PFSK-1 (cell line): Measurements from ENCODE around the gene MYL10.

Source experiments
- FOXP2 ChIP-seq: optimal IDR thresholded peaks from 2 replicates; pipeline ENCODE3; 2011; ENCODE audit warnings: borderline replicate concordance, control low read depth, inconsistent platforms; ENCODE audit not compliant: insufficient read depth; ENCODE audit errors: extremely low read length, extremely low read depth
- POLR2AphosphoS5 ChIP-seq: IDR thresholded peaks from 2 replicates; pipeline ENCODE4 v1.6.1; 2012; ENCODE audit warnings: low read depth, mild to moderate bottlenecking, control low read depth, low read length, moderate library complexity
- SIN3A ChIP-seq: IDR thresholded peaks from 2 replicates; pipeline ENCODE4 v1.6.1; 2012; ENCODE audit warnings: mild to moderate bottlenecking, low read length, moderate library complexity, borderline replicate concordance; ENCODE audit not compliant: insufficient read depth
- TAF1 ChIP-seq: IDR thresholded peaks from 2 replicates; pipeline ENCODE4 v1.6.1; 2012; ENCODE audit warnings: low read length, control low read depth, borderline replicate concordance; ENCODE audit not compliant: insufficient read depth
- TF ChIP-seq, protein P1 (sequence below), 2 experiments: IDR thresholded peaks; 2 replicates each; pipeline versions ENCODE4 v1.6.1 to v1.8.0; 2011 to 2012; ENCODE audit warnings: low read depth in 2 of 2, low read length in 2 of 2, control low read depth in 1 of 2, inconsistent platforms in 1 of 2, mild to moderate bottlenecking in 1 of 2, moderate library complexity in 1 of 2; ENCODE audit not compliant: insufficient read depth in 1 of 2

The MYL10 gene

GRCh38 chr7:101659706-101660105 is 30.6 kb upstream of the MYL10 start:
- TF ChIP-seq SIN3A, result no peak
- TF ChIP-seq FOXP2, result no peak
- TF ChIP-seq TAF1, result no peak
- TF ChIP-seq POLR2AphosphoS5, result no peak
- TF ChIP-seq, protein P1, sequence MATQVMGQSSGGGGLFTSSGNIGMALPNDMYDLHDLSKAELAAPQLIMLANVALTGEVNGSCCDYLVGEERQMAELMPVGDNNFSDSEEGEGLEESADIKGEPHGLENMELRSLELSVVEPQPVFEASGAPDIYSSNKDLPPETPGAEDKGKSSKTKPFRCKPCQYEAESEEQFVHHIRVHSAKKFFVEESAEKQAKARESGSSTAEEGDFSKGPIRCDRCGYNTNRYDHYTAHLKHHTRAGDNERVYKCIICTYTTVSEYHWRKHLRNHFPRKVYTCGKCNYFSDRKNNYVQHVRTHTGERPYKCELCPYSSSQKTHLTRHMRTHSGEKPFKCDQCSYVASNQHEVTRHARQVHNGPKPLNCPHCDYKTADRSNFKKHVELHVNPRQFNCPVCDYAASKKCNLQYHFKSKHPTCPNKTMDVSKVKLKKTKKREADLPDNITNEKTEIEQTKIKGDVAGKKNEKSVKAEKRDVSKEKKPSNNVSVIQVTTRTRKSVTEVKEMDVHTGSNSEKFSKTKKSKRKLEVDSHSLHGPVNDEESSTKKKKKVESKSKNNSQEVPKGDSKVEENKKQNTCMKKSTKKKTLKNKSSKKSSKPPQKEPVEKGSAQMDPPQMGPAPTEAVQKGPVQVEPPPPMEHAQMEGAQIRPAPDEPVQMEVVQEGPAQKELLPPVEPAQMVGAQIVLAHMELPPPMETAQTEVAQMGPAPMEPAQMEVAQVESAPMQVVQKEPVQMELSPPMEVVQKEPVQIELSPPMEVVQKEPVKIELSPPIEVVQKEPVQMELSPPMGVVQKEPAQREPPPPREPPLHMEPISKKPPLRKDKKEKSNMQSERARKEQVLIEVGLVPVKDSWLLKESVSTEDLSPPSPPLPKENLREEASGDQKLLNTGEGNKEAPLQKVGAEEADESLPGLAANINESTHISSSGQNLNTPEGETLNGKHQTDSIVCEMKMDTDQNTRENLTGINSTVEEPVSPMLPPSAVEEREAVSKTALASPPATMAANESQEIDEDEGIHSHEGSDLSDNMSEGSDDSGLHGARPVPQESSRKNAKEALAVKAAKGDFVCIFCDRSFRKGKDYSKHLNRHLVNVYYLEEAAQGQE (IDR thresholded peaks at IDR 0.05; ENCODE audit: insufficient read depth in 1 of 2, low read depth in 2 of 2, low read length in 2 of 2), result no peak

DNA sequence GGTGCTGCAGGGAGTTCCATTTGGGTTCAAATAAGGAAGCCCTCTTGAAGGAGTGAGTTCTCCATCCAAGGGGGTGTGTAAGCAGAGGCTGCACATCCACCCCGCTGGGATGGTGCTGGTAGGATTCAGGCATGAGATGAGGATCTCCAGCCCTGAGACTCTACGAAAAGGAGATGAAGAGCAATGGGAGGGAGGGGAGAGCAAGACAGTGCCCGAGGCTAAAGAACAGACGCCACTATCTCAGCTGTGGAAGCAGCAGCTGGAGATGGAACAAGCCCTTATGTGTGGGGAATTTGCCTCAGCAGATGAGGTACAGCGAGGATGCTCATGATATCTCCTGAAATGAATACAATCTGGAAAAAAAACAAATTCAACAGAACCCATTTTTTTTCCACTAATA is 28.1 kb upstream of the MYL10 start:
- TF ChIP-seq SIN3A (no peak), POLR2AphosphoS5 (no peak), FOXP2 (no peak), TAF1 (no peak)
- TF ChIP-seq, protein P1 (IDR thresholded peaks at IDR 0.05; ENCODE audit: insufficient read depth in 1 of 2, low read depth in 2 of 2, low read length in 2 of 2), result no peak

DNA sequence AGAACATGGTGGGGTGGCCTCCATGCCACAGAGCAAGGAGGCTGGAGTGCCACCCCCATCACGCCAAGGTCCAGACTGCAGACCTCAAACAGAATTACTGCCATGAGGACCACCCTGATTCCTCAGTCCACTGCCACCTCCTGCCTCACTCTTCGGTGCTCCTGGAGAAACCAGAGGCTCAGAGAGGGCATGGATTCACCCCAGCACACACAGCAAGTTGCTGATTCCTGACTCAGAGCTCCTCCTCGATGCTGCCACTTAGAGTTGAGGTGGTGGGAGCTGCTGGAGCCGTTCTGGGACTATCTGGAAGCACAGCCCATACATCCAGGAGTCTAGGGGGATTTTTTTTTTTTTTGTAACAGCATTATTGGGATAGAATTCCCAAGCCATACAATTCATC is 22.0 kb upstream of the MYL10 start:
- TF ChIP-seq FOXP2, result no peak
- TF ChIP-seq TAF1, result no peak
- TF ChIP-seq SIN3A, result no peak
- TF ChIP-seq, protein P1 (IDR thresholded peaks at IDR 0.05; ENCODE audit: insufficient read depth in 1 of 2, low read depth in 2 of 2, low read length in 2 of 2), result no peak
- no peak for TF ChIP-seq POLR2AphosphoS5

- TF ChIP-seq TAF1 (no peak), POLR2AphosphoS5 (no peak), FOXP2 (no peak), SIN3A (no peak)
- TF ChIP-seq, protein P1 (IDR thresholded peaks at IDR 0.05; ENCODE audit: insufficient read depth in 1 of 2, low read depth in 2 of 2, low read length in 2 of 2), result no peak
These were observed 21.5 kb upstream of the MYL10 start for GRCh38 chr7:101650579-101651081.

DNA sequence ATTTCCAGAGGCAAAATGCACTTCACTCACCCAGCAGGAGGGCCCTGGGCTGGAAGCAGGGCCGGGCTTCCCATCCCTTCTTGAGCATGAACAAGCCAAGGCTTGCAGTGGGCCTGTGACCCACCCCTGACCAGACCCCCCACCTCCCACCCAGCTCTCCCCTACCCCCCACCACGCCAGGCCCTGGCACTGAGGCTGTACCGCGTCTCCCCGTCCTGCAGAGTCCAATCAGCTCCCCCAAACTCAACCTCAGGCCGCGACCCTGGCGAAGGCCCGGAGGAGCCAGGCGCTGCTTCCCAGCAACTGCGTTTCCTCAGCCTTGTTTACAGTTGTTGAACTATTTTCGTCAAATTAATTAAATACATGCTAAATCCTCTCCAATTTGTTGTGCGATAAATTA is 16.9 kb upstream of the MYL10 start:
- TF ChIP-seq POLR2AphosphoS5, result no peak
- TF ChIP-seq TAF1, result no peak
- no peak for TF ChIP-seq SIN3A
- no peak for TF ChIP-seq FOXP2
- TF ChIP-seq, protein P1 (IDR thresholded peaks at IDR 0.05; ENCODE audit: insufficient read depth in 1 of 2, low read depth in 2 of 2, low read length in 2 of 2), result no peak
